Stimulated activated CD8-positive, alpha-beta memory T cell treated with anti-CD3 and anti-CD28 coated beads, Interleukin-15, amount 100 ng/mL, for 24 hours (primary cell): ENCODE measurements around the gene C16orf95.

ENCODE experiments used
- DNase-seq: peaks from one replicate; pipeline ENCODE4 v3.0.0-alpha.2; 2020; ENCODE audit warnings: low read depth

C16orf95 gene

DNA sequence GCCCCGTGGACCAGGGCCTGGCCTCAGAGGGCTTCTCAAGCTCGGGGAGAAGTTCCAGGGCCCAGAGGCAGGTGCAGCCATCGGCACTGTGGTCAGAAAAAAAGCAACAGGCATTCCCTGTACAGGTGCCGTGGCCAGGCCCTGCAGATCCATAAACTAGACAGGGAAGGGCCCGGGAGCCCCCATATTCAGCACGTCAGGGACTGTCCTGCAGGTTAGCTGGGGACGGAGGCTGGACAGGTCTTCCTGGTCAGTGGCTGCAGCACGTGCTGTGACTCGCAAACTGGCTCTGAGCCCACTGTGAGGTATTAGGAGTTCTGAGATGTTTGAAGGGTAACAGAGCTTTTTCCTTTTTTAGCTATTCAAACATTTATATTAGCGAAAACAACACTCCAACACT lies 15.0 kb upstream of the C16orf95 start:
- no peak for DNase-seq

- DNase-seq = no peak
Measured at GRCh38 chr16:87331241-87331801, 14.1 kb upstream of the C16orf95 start.

GRCh38 chr16:87330646-87331045 lies 13.5 kb upstream of the C16orf95 start:
- no peak for DNase-seq

GRCh38 chr16:87330257-87330624 lies 13.0 kb upstream of the C16orf95 start:
- DNase-seq = no peak

- no peak for DNase-seq
Measured at GRCh38 chr16:87329436-87330256, 12.5 kb upstream of the C16orf95 start.

- no peak for DNase-seq
Measured at GRCh38 chr16:87328846-87329245, 11.7 kb upstream of the C16orf95 start.

- DNase-seq = no peak
Measured at GRCh38 chr16:87327798-87328495, 10.8 kb upstream of the C16orf95 start.

GRCh38 chr16:87326151-87326571 lies 9.0 kb upstream of the C16orf95 start:
- no peak for DNase-seq

DNA sequence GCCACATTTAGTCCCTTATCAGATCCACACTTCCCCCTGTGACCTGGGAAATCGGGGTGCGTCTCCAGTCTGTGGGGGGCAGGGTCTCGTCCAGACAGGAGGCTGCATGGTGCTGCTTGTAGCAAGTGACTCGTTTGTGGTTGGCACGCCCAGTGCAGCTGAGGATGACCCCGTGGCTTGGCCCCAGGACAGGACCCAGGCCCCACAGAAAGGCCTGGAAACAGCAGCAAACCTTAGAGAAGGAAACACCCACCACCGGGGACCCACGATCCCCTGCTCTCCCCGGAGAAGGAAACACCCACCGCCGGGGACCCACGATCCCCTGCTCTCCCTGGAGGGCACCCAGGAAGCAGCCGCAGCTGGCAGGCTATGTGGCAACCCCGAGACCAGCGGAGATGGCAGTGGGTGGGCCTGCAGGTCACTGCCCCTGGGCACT lies 8.2 kb upstream of the C16orf95 start:
- DNase-seq = no peak

DNA sequence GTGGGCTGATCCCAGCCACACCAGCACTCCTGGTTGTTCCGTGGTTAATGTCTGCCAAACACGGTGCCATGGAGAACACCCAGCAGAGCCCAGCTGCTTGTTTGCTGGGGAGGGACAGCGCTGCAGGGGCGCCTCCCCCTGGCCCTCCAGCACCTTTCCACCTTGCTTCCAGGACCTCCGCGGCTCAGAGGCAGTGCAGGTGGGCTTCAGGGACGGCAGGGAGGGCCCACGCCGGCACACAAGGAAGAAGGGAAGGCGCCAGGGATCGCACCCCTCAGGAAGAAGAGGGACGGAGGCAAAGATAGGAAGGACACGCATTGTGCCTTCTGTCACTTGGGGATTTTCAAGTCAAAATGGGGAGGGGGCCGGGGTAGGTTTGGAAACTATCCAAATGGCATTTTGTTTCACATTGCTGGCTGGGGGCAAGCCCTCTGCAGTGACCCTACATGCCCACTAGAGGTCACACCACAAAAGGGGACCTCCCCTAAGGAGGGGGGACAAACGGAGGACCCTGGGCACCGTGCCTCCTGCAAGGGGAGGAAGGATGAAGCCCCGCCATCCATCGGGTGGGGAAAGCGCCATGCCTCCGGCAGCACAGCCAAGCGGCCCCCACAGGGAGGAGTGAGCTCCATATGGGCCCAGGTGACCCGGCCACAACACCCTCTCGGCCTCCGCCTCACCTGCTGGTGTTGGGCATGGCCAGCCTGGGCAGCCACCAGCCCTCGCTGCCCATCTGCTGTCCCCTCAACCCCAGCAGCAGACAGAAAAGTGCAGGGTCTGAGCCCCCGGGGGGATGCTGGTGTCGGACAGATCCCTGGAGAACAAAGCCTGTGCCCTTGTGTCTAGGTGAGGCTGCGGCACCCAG lies 7.5 kb upstream of the C16orf95 start:
- no peak for DNase-seq

- no peak for DNase-seq
Measured at GRCh38 chr16:87323727-87324410, 6.7 kb upstream of the C16orf95 start.

DNA sequence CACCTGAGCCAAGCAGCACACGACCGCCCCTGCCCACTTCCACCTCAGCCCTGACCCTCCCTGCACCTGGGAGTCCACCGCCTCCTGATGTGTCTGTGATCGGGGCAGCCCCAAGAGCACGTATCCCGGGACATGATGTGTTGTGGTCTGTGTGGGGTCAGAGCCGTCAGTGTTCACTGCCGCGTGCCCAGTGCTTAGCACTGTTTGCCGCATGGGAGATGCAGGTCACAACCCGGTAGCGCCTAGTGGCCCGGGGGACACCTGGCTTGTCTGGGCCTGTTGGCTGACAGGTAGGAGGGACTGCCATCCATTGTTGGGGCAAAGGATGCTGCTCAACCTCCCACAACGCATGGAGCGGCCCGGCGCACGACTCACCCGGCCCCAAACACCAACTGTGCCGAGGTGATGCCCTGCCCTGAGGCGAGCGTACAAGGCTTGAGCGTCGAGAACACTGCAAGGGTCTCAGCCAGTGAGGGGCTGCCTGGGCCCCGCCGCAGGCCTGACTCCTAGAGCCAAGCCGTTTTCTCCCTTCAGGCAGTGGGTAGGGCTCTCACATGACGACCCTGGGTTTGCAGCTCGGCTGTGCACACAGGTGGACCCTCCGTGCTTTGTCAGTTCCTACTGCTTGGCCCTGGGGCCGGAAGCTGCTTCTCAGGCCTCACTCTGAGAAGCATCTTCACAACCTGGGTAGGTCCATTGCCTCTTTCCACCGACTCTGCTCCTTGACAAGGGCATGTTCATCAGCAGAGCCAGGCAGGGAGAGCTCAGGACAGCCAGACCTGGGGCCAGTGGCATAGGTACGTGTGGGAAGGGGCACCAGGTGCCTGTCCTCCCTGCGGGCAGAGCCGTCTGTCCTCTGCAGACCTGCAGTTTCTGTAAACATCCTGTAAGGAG lies 5.9 kb upstream of the C16orf95 start:
- no peak for DNase-seq

GRCh38 chr16:87322360-87322759 lies 5.2 kb upstream of the C16orf95 start:
- no peak for DNase-seq

GRCh38 chr16:87321336-87322107 lies 4.3 kb upstream of the C16orf95 start:
- DNase-seq = no peak

- DNase-seq = no peak
Measured at GRCh38 chr16:87320510-87321227, 3.5 kb upstream of the C16orf95 start.

GRCh38 chr16:87319997-87320491 lies 2.9 kb upstream of the C16orf95 start:
- DNase-seq = no peak

DNA sequence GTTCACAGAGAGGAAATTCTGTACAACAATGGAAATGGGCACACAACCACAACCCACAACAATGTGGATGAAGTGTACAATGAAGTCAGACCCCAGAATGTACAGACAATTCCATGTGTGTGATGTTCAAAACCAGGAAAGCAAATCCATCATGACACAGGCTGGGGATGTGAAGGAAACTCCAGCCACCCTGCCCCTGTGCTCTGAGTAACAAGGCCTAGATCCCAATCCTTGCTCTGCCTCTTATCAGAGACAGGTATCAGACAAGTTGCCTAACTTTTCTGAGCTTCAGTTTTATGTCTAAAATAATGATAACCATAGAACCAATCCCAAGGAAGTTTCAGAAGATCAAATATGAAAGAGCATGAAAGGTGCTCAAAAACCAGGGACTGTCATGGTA lies 1.8 kb upstream of the C16orf95 start:
- DNase-seq = no peak

GRCh38 chr16:87317750-87318644 lies 805 bp upstream of the C16orf95 start:
- DNase-seq = no peak
